ENCODE data around the gene PRPSAP2.

The PRPSAP2 gene

DNA sequence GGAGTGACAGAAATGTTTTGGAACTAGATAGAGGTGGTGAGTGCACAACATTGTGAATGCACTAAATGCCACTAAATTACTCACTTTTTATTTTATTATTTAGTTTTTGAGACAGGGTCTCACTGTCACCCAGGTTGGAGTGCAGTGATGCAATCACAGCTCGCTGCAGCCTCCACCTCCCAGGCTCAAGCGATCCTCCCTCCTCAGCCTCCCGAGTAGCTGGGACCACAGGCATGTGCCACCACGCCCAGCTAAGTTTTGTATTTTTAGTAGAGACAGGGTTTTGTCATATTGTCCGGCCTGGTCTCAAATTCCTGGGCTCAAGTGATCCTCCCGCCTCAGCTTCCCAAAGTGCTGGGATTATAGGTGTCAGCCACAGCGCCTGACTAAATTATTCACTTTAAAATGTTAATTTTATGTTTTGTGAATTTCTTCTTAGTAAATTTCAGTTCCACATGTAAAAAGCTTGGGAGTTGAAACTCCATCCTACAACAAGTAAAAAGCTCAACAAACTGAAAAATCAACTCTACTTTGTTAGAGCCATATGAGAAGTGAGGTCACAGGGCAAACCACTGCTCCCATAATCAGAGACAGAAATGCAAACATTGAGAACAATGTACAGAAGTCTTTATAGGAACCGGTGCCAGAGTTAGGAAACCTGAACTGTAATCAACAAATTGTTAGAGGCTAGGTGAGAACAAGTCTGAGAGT is 80.2 kb downstream of the PRPSAP2 start:
- Histone ChIP-seq H3K27me3 (replicated peaks in 2 of 5; ENCODE audit: control insufficient read depth in 4 of 5, insufficient read depth in 5 of 5, low read length in 4 of 5) (no peaks in the 10 kb centered on the region), H3K4me1 (ENCODE audit: control extremely low read depth in 1 of 4, control insufficient read depth in 4 of 4, insufficient read depth in 4 of 4, low read length in 3 of 4) (peaks cover 0 to 3% (median under 1%) of the 10 kb centered on the region in 4 experiments), H3K9me3 (ENCODE audit: control extremely low read depth in 1 of 5, control insufficient read depth in 4 of 5, insufficient read depth in 2 of 5, low read depth in 1 of 5, low read length in 4 of 5) (no peaks in the 10 kb centered on the region), H3K4me3 (ENCODE audit: control insufficient read depth in 1 of 7, extremely low read depth in 1 of 7, insufficient read depth in 4 of 7, low read depth in 2 of 7, low read length in 6 of 7) (no peak overlapping the region), H3K36me3 (ENCODE audit: control insufficient read depth in 4 of 4, insufficient read depth in 4 of 4, low read length in 3 of 4) (no peaks in the 10 kb centered on the region), H3K27ac (ENCODE audit: insufficient read depth in 1 of 2, low read depth in 1 of 2, low read length in 2 of 2, poor library complexity in 1 of 2, severe bottlenecking in 2 of 2) (no peak overlapping the region)
- CTCF ChIA-PET, result interaction anchor here (0.9 to 2.2 kb wide), 3 partner anchors 8 to 16 kb away, joined by 3 to 7 read pairs (median 3); partner anchors contain the start of gene SLC5A10
- DNase-seq, result no peak
- WGBS (ENCODE audit: insufficient coverage), result 100% methylated on average over 4 of the region's 8 CpGs
- POLR2A ChIA-PET, result no interaction called here

- ChIA-PET CTCF (interaction anchor here (0.6 to 2.2 kb wide), 4 partner anchors 9 to 86 kb away, joined by 3 to 7 read pairs (median 4); partner anchors contain the start of gene SLC5A10), POLR2A (no interaction called here)
- WGBS (ENCODE audit: insufficient coverage), result 100% methylated on average over 1 of the region's 2 CpGs
- Histone ChIP-seq H3K36me3 (ENCODE audit: control insufficient read depth in 4 of 4, insufficient read depth in 4 of 4, low read length in 3 of 4) (no peaks in the 10 kb centered on the region), H3K4me3 (ENCODE audit: control insufficient read depth in 1 of 7, extremely low read depth in 1 of 7, insufficient read depth in 4 of 7, low read depth in 2 of 7, low read length in 6 of 7) (no peak overlapping the region), H3K27ac (ENCODE audit: insufficient read depth in 1 of 2, low read depth in 1 of 2, low read length in 2 of 2, poor library complexity in 1 of 2, severe bottlenecking in 2 of 2) (no peak overlapping the region), H3K9me3 (ENCODE audit: control extremely low read depth in 1 of 5, control insufficient read depth in 4 of 5, insufficient read depth in 2 of 5, low read depth in 1 of 5, low read length in 4 of 5) (no peaks in the 10 kb centered on the region), H3K4me1 (ENCODE audit: control extremely low read depth in 1 of 4, control insufficient read depth in 4 of 4, insufficient read depth in 4 of 4, low read length in 3 of 4) (no peaks in the 10 kb centered on the region), H3K27me3 (replicated peaks in 2 of 5; ENCODE audit: control insufficient read depth in 4 of 5, insufficient read depth in 5 of 5, low read length in 4 of 5) (no peaks in the 10 kb centered on the region)
- no peak for DNase-seq
Observed at GRCh38 chr17:18938692-18939023, 80.7 kb downstream of the PRPSAP2 start.

DNA sequence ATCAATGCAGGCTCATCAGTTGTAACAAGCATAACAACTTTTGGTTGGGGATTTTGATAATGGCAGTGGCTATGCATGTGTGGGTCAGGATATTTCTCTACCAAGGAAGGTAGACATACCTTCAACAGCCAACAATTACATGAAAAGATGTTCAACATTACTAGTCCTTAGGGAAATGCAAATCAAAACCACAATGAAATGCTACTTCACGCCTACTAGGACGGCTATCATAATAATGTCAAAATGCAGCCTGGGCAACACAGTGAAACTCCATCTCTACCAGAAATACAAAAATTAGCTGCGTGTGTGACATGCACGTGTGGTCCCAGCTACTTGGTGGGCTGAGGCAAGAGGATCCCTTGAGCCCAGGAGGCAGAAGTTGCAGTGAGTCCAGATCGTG is 86.7 kb downstream of the PRPSAP2 start:
- POLR2A ChIA-PET, result no interaction called here
- H3K36me3 ChIP-seq (ENCODE audit: control insufficient read depth in 4 of 4, insufficient read depth in 4 of 4, low read length in 3 of 4), result no peaks in the 10 kb centered on the region
- H3K27me3 ChIP-seq (replicated peaks in 2 of 5; ENCODE audit: control insufficient read depth in 4 of 5, insufficient read depth in 5 of 5, low read length in 4 of 5), result no peaks in the 10 kb centered on the region
- CTCF ChIA-PET, result interaction anchor here (1.9 kb wide), 1 partner anchor 16 kb away, joined by 6 read pairs; no protein-coding TSS in a partner anchor
- no peak for DNase-seq
- H3K27ac ChIP-seq (ENCODE audit: insufficient read depth in 1 of 2, low read depth in 1 of 2, low read length in 2 of 2, poor library complexity in 1 of 2, severe bottlenecking in 2 of 2), result no peak overlapping the region
- H3K4me3 ChIP-seq (ENCODE audit: control insufficient read depth in 1 of 7, extremely low read depth in 1 of 7, insufficient read depth in 4 of 7, low read depth in 2 of 7, low read length in 6 of 7), result no peak overlapping the region
- H3K9me3 ChIP-seq (ENCODE audit: control extremely low read depth in 1 of 5, control insufficient read depth in 4 of 5, insufficient read depth in 2 of 5, low read depth in 1 of 5, low read length in 4 of 5), result no peaks in the 10 kb centered on the region
- WGBS (ENCODE audit: insufficient coverage), result 86% methylated on average over 5 of the region's 5 CpGs
- H3K4me1 ChIP-seq (ENCODE audit: control extremely low read depth in 1 of 4, control insufficient read depth in 4 of 4, insufficient read depth in 4 of 4, low read length in 3 of 4), result no peaks in the 10 kb centered on the region

GRCh38 chr17:18946536-18946935 is 88.6 kb downstream of the PRPSAP2 start:
- 100% methylated on average over 1 of the region's 2 CpGs for WGBS (ENCODE audit: insufficient coverage)
- Histone ChIP-seq H3K4me1 (ENCODE audit: control extremely low read depth in 1 of 4, control insufficient read depth in 4 of 4, insufficient read depth in 4 of 4, low read length in 3 of 4) (peaks cover 0 to 2% (median 0%) of the 10 kb centered on the region in 4 experiments), H3K27me3 (replicated peaks in 2 of 5; ENCODE audit: control insufficient read depth in 4 of 5, insufficient read depth in 5 of 5, low read length in 4 of 5) (no peaks in the 10 kb centered on the region), H3K36me3 (ENCODE audit: control insufficient read depth in 4 of 4, insufficient read depth in 4 of 4, low read length in 3 of 4) (no peaks in the 10 kb centered on the region), H3K9me3 (ENCODE audit: control extremely low read depth in 1 of 5, control insufficient read depth in 4 of 5, insufficient read depth in 2 of 5, low read depth in 1 of 5, low read length in 4 of 5) (no peaks in the 10 kb centered on the region), H3K4me3 (ENCODE audit: control insufficient read depth in 1 of 7, extremely low read depth in 1 of 7, insufficient read depth in 4 of 7, low read depth in 2 of 7, low read length in 6 of 7) (no peak overlapping the region), H3K27ac (ENCODE audit: insufficient read depth in 1 of 2, low read depth in 1 of 2, low read length in 2 of 2, poor library complexity in 1 of 2, severe bottlenecking in 2 of 2) (no peak overlapping the region)
- ChIA-PET CTCF (interaction anchor here (1.0 kb wide), 1 partner anchor 15 kb away, joined by 3 read pairs; no protein-coding TSS in a partner anchor), POLR2A (no interaction called here)
- no peak for DNase-seq

GRCh38 chr17:18947866-18948265 is 89.9 kb downstream of the PRPSAP2 start:
- H3K4me1 ChIP-seq (ENCODE audit: control extremely low read depth in 1 of 4, control insufficient read depth in 4 of 4, insufficient read depth in 4 of 4, low read length in 3 of 4), result peaks cover 0 to 2% (median 0%) of the 10 kb centered on the region in 4 experiments
- CTCF ChIA-PET, result interaction anchor here (2.9 kb wide), 1 partner anchor 13 kb away, joined by 16 read pairs; no protein-coding TSS in a partner anchor
- POLR2A ChIA-PET, result no interaction called here
- H3K4me3 ChIP-seq (ENCODE audit: control insufficient read depth in 1 of 7, extremely low read depth in 1 of 7, insufficient read depth in 4 of 7, low read depth in 2 of 7, low read length in 6 of 7), result no peak overlapping the region
- no peaks in the 10 kb centered on the region for H3K36me3 ChIP-seq (ENCODE audit: control insufficient read depth in 4 of 4, insufficient read depth in 4 of 4, low read length in 3 of 4)
- H3K9me3 ChIP-seq (ENCODE audit: control extremely low read depth in 1 of 5, control insufficient read depth in 4 of 5, insufficient read depth in 2 of 5, low read depth in 1 of 5, low read length in 4 of 5), result no peaks in the 10 kb centered on the region
- H3K27ac ChIP-seq (ENCODE audit: insufficient read depth in 1 of 2, low read depth in 1 of 2, low read length in 2 of 2, poor library complexity in 1 of 2, severe bottlenecking in 2 of 2), result no peak overlapping the region
- no peaks in the 10 kb centered on the region for H3K27me3 ChIP-seq (replicated peaks in 2 of 5; ENCODE audit: control insufficient read depth in 4 of 5, insufficient read depth in 5 of 5, low read length in 4 of 5)
- 88% methylated on average over 5 of the region's 6 CpGs for WGBS (ENCODE audit: insufficient coverage)
- DNase-seq, result no peak

- DNase-seq, result no peak
- Histone ChIP-seq H3K9me3 (ENCODE audit: control extremely low read depth in 1 of 5, control insufficient read depth in 4 of 5, insufficient read depth in 2 of 5, low read depth in 1 of 5, low read length in 4 of 5) (no peaks in the 10 kb centered on the region), H3K4me3 (ENCODE audit: control insufficient read depth in 1 of 7, extremely low read depth in 1 of 7, insufficient read depth in 4 of 7, low read depth in 2 of 7, low read length in 6 of 7) (no peak overlapping the region), H3K4me1 (ENCODE audit: control extremely low read depth in 1 of 4, control insufficient read depth in 4 of 4, insufficient read depth in 4 of 4, low read length in 3 of 4) (peaks cover 0 to 2% (median 0%) of the 10 kb centered on the region in 4 experiments), H3K27me3 (replicated peaks in 2 of 5; ENCODE audit: control insufficient read depth in 4 of 5, insufficient read depth in 5 of 5, low read length in 4 of 5) (no peaks in the 10 kb centered on the region), H3K27ac (ENCODE audit: insufficient read depth in 1 of 2, low read depth in 1 of 2, low read length in 2 of 2, poor library complexity in 1 of 2, severe bottlenecking in 2 of 2) (no peak overlapping the region), H3K36me3 (ENCODE audit: control insufficient read depth in 4 of 4, insufficient read depth in 4 of 4, low read length in 3 of 4) (no peaks in the 10 kb centered on the region)
- POLR2A ChIA-PET, result no interaction called here
- 90% methylated on average over 8 of the region's 8 CpGs for WGBS (ENCODE audit: insufficient coverage)
- CTCF ChIA-PET, result interaction anchor here (1.1 to 2.9 kb wide), 3 partner anchors 12 to 30 kb away, joined by 3 to 16 read pairs (median 3); no protein-coding TSS in a partner anchor
Observed at GRCh38 chr17:18948476-18949006, 90.6 kb downstream of the PRPSAP2 start.

DNA sequence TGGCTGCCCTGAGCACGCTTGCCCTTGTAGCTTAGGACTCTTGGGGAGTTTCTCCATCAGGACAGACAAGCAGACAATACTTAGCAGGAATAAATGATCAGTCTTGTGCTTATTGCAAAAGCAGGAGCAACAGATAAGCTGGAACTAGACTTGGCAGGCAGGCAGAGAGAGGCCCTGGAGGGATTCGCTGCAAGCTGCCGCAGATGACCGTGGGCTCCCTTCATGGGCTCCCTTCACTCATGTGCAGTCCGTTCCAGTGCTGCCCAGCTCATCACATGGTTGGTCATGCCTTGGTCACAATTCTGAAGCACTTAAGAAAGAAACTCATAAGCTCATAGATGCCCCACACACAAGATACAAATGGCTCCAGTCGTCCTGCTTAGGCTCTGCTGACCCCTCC is 91.6 kb downstream of the PRPSAP2 start:
- DNase-seq, result no peak
- CTCF ChIA-PET, result interaction anchor here (0.9 to 2.9 kb wide), 5 partner anchors 11 to 324 kb away, joined by 3 to 16 read pairs (median 3); no protein-coding TSS in a partner anchor
- H3K36me3 ChIP-seq (ENCODE audit: control insufficient read depth in 4 of 4, insufficient read depth in 4 of 4, low read length in 3 of 4), result no peaks in the 10 kb centered on the region
- H3K9me3 ChIP-seq (ENCODE audit: control extremely low read depth in 1 of 5, control insufficient read depth in 4 of 5, insufficient read depth in 2 of 5, low read depth in 1 of 5, low read length in 4 of 5), result no peaks in the 10 kb centered on the region
- no peak overlapping the region for H3K4me3 ChIP-seq (ENCODE audit: control insufficient read depth in 1 of 7, extremely low read depth in 1 of 7, insufficient read depth in 4 of 7, low read depth in 2 of 7, low read length in 6 of 7)
- no peaks in the 10 kb centered on the region for H3K27me3 ChIP-seq (replicated peaks in 2 of 5; ENCODE audit: control insufficient read depth in 4 of 5, insufficient read depth in 5 of 5, low read length in 4 of 5)
- POLR2A ChIA-PET, result no interaction called here
- 97% methylated on average over 5 of the region's 6 CpGs for WGBS (ENCODE audit: insufficient coverage)
- H3K4me1 ChIP-seq (ENCODE audit: control extremely low read depth in 1 of 4, control insufficient read depth in 4 of 4, insufficient read depth in 4 of 4, low read length in 3 of 4), result peaks cover 0 to 2% (median 0%) of the 10 kb centered on the region in 4 experiments
- no peak overlapping the region for H3K27ac ChIP-seq (ENCODE audit: insufficient read depth in 1 of 2, low read depth in 1 of 2, low read length in 2 of 2, poor library complexity in 1 of 2, severe bottlenecking in 2 of 2)
